Calu3 (cell line): ENCODE results near the gene OSBPL5. TPM values are rescaled to one million over a fixed set of nuclear protein-coding genes. Genes with fewer than 3 reads are reported as not detected.

ENCODE experiments used
- BruUV-seq: library from RNA; stranded (reverse); fragments of 400-500 nt; replicated peaks from 2 replicates; lab custom pipeline; 2021; lab: Mats Ljungman, UMichigan
- CTCF ChIA-PET: fragments of 300-600 bp; sonication (Branson Sonifier 250); formaldehyde crosslinking; loops from one replicate; lab custom pipeline; 2022; ENCODE audit warnings: antibody characterized with exemption; lab: Charles Lee
- DNase-seq: peaks from one replicate; pipeline ENCODE4 v3.0.0; 2022
- H3K27ac Mint-ChIP-seq: one replicate; pipeline ENCODE4 v1.8.0; 2022; ENCODE audit warnings: mixed read lengths; ENCODE audit not compliant: unreplicated experiment
- H3K27me3 Mint-ChIP-seq: one replicate; pipeline ENCODE4 v1.8.0; 2022; ENCODE audit warnings: mixed read lengths; ENCODE audit not compliant: unreplicated experiment
- H3K36me3 Mint-ChIP-seq: one replicate; pipeline ENCODE4 v1.8.0; 2022; ENCODE audit warnings: mild to moderate bottlenecking, moderate library complexity, mixed read lengths; ENCODE audit not compliant: insufficient read depth, unreplicated experiment
- H3K4me1 Mint-ChIP-seq: one replicate; pipeline ENCODE4 v1.8.0; 2022; ENCODE audit warnings: mild to moderate bottlenecking, low read depth, mixed read lengths; ENCODE audit not compliant: unreplicated experiment
- H3K4me3 Mint-ChIP-seq: one replicate; pipeline ENCODE4 v1.8.0; 2022; ENCODE audit warnings: mild to moderate bottlenecking, low read depth, moderate library complexity, mixed read lengths; ENCODE audit not compliant: unreplicated experiment
- H3K9me3 Mint-ChIP-seq: one replicate; pipeline ENCODE4 v1.8.0; 2022; ENCODE audit warnings: low read depth, mixed read lengths; ENCODE audit not compliant: unreplicated experiment
- CTCF ChIP-seq: fragments of 200-600 bp; IDR thresholded peaks from one replicate; pipeline ENCODE4 v1.8.0; 2022; ENCODE audit warnings: antibody characterized with exemption; ENCODE audit not compliant: unreplicated experiment
- intact Hi-C: fragments of 100-400 bp; cut with micrococcal nuclease; formaldehyde crosslinking; loops from one replicate; pipeline ENCODE4 v1.10.0; 2022; ENCODE audit not compliant: unreplicated experiment
- total RNA-seq: library from RNA; stranded (reverse); gene quantifications from 2 replicates; pipeline ENCODE4 v1.2.3, GENCODE V29; 2022

OSBPL5 gene
- total RNA-seq, 1 experiment from 2014 or later, result 7.1 TPM

GRCh38 chr11:3202305-3202704, 37.2 kb upstream of the OSBPL5 start:
- Mint-ChIP-seq H3K36me3 (no peaks in the 10 kb centered on the region), H3K27me3 (peaks cover 64% of the 10 kb centered on the region), H3K4me3 (no peak overlapping the region), H3K4me1 (no peaks in the 10 kb centered on the region), H3K9me3 (no peaks in the 10 kb centered on the region), H3K27ac (no peak overlapping the region)
- no TSS peak for BruUV-seq
- intact Hi-C loops, result no loop called here
- no peak for DNase-seq
- CTCF ChIA-PET, result no interaction called here
- no peak for TF ChIP-seq CTCF

GRCh38 chr11:3201677-3202181, 36.6 kb upstream of the OSBPL5 start:
- Mint-ChIP-seq H3K4me3 (no peak overlapping the region), H3K36me3 (no peaks in the 10 kb centered on the region), H3K9me3 (no peaks in the 10 kb centered on the region), H3K27me3 (peaks cover 70% of the 10 kb centered on the region), H3K27ac (no peak overlapping the region), H3K4me1 (no peaks in the 10 kb centered on the region)
- CTCF ChIA-PET, result no interaction called here
- no peak for TF ChIP-seq CTCF
- no peak for DNase-seq
- no TSS peak for BruUV-seq
- intact Hi-C loops, result no loop called here

GRCh38 chr11:3201112-3201581, 36.0 kb upstream of the OSBPL5 start:
- BruUV-seq, result no TSS peak
- CTCF ChIA-PET, result interaction anchor here (0.6 kb wide), 1 partner anchor 46 kb away, joined by 4 read pairs; no protein-coding TSS in a partner anchor
- Mint-ChIP-seq H3K27ac (no peak overlapping the region), H3K9me3 (no peaks in the 10 kb centered on the region), H3K4me3 (no peak overlapping the region), H3K27me3 (peaks cover 76% of the 10 kb centered on the region), H3K4me1 (no peaks in the 10 kb centered on the region), H3K36me3 (no peaks in the 10 kb centered on the region)
- intact Hi-C loops, result no loop called here
- DNase-seq, result no peak
- no peak for TF ChIP-seq CTCF

- CTCF ChIA-PET, result interaction anchor here (0.6 kb wide), 1 partner anchor 45 kb away, joined by 4 read pairs; no protein-coding TSS in a partner anchor
- no peak for DNase-seq
- intact Hi-C loops, result no loop called here
- Mint-ChIP-seq H3K4me3 (no peak overlapping the region), H3K27ac (no peak overlapping the region), H3K27me3 (peaks cover 82% of the 10 kb centered on the region), H3K4me1 (no peaks in the 10 kb centered on the region), H3K36me3 (no peaks in the 10 kb centered on the region), H3K9me3 (no peaks in the 10 kb centered on the region)
- BruUV-seq, result no TSS peak
- no peak for TF ChIP-seq CTCF
These were observed 35.4 kb upstream of the OSBPL5 start for GRCh38 chr11:3200388-3201111.
